ENCODE results near the gene PDZD2.

GRCh38 chr5:32059761-32060530 is 421.0 kb downstream of the PDZD2 start:
- TF ChIP-seq CTCF (IDR thresholded peaks at IDR 0.05) (no peak), POLR2A (IDR thresholded peaks at IDR 0.05) (no peak)
